Type B pancreatic cell (in vitro differentiated cells): ENCODE results near the gene IP6K1. TPM values are rescaled to one million over a fixed set of nuclear protein-coding genes. Genes with fewer than 3 reads are reported as not detected.
"Not testable (repeated sequence)": the region's sequence is repeated elsewhere in the genome, so short reads cannot be mapped to it uniquely, and the experiment has no call there.

Experiments
- DNase-seq: peaks from one replicate; pipeline ENCODE4 v3.0.0; 2021; ENCODE audit warnings: mixed read lengths; ENCODE audit not compliant: unreplicated experiment; ENCODE audit errors: extremely low spot score
- H3K27ac Mint-ChIP-seq: 2 replicates; pipeline ENCODE4 v1.8.0; 2021; ENCODE audit warnings: mild to moderate bottlenecking, mixed read lengths
- H3K27me3 Mint-ChIP-seq: 2 replicates; pipeline ENCODE4 v1.8.0; 2021; ENCODE audit warnings: mixed read lengths
- H3K36me3 Mint-ChIP-seq: 2 replicates; pipeline ENCODE4 v1.8.0; 2021; ENCODE audit warnings: mixed read lengths
- H3K4me1 Mint-ChIP-seq: one replicate; pipeline ENCODE4 v1.8.0; 2021; ENCODE audit warnings: mixed read lengths; ENCODE audit not compliant: unreplicated experiment
- H3K4me3 Mint-ChIP-seq: 2 replicates; pipeline ENCODE4 v1.8.0; 2021; ENCODE audit warnings: mild to moderate bottlenecking, mixed read lengths
- H3K9me3 Mint-ChIP-seq: 2 replicates; pipeline ENCODE4 v1.8.0; 2021; ENCODE audit warnings: mixed read lengths
- long read RNA-seq: library from polyadenylated mRNA; unstranded; transcript quantifications from one replicate; pipeline ENCODE4 v2.0.0, GENCODE V29; 2020
- total RNA-seq: library from RNA; stranded (reverse); gene quantifications from 2 replicates; pipeline ENCODE4 v1.2.1, GENCODE V29; 2021; ENCODE audit warnings: low replicate concordance
- TF ChIP-seq, protein P1 (sequence below): fragments of 200-600 bp; sonication (generic); conservative IDR thresholded peaks from 2 replicates; pipeline ENCODE4 v1.5.0; 2021; ENCODE audit warnings: antibody characterized with exemption, mild to moderate bottlenecking

Gene IP6K1
- total RNA-seq: 40.3 and 42.5 TPM in 2 replicates
- long read RNA-seq, full-length matches to known transcripts: 1 of 17 reads
- long read RNA-seq, partial matches to known transcripts: 0 of 17 reads
- long read RNA-seq, other reads (novel, unspliced or antisense): 16 of 17 reads

DNA sequence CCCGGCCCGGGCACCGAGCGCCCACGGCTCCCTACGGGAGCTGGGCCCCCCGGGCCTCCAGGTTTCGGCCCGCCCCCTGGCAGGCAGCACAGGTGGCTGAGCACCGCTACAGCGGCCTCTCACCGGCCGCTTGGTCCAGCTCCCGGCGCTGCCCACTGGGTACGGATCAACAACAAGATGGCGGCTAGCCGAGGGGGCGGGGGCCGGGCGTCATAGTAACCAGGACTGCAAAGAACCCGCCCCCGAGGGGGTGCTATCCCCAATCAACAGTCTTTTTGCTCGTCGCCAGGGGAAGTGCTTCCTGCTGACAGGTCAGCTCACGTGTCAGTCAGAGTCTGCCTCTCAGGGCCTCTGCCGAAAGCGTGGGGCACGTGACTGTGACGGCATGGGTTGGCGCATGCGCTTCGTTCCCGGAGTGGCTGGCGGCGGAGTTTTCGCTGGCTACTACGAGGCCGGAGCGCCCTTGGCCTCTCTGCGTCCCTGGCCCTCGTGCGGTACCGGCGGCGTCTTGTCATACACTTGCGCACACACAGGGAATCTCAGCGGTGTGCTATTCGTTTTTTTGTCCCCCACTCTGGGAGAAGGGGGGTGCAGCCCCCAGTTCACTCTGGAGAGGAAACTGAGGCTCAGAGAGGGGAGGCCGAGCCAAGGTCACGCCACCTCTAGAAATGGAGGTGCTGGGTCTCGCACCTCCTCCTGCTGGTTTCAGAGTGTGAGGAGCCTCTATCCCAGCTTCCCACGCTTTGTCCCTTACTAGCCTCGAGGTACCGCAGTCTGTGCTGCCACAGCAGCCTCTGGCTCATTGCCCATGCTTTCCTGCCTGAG, at the start of gene IP6K1:
TSS of gene IP6K1 (minus strand) at position 186 of the 825 bp plus-strand sequence. CDS start 38,502 bp downstream, outside the sequence.
- Mint-ChIP-seq H3K4me1 (peaks cover 14% of the 10 kb centered on the region), H3K9me3 (no peaks in the 10 kb centered on the region)

GRCh38 chr3:49831341-49831740, 45.0 kb upstream of the IP6K1 start:
- Mint-ChIP-seq H3K27ac (no peak overlapping the region), H3K27me3 (no peaks in the 10 kb centered on the region), H3K4me1 (no peaks in the 10 kb centered on the region), H3K9me3 (no peaks in the 10 kb centered on the region), H3K4me3 (no peak overlapping the region), H3K36me3 (peaks cover 5% of the 10 kb centered on the region)
- no peak for DNase-seq
- TF ChIP-seq, protein P1, sequence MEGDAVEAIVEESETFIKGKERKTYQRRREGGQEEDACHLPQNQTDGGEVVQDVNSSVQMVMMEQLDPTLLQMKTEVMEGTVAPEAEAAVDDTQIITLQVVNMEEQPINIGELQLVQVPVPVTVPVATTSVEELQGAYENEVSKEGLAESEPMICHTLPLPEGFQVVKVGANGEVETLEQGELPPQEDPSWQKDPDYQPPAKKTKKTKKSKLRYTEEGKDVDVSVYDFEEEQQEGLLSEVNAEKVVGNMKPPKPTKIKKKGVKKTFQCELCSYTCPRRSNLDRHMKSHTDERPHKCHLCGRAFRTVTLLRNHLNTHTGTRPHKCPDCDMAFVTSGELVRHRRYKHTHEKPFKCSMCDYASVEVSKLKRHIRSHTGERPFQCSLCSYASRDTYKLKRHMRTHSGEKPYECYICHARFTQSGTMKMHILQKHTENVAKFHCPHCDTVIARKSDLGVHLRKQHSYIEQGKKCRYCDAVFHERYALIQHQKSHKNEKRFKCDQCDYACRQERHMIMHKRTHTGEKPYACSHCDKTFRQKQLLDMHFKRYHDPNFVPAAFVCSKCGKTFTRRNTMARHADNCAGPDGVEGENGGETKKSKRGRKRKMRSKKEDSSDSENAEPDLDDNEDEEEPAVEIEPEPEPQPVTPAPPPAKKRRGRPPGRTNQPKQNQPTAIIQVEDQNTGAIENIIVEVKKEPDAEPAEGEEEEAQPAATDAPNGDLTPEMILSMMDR: no peak

More for the DNA sequence above, at the start of gene IP6K1:
- TF ChIP-seq, protein P1: peak; percentile 22
- peak within 1 kb of the TSS; percentile 95 for H3K27ac Mint-ChIP-seq
- DNase-seq: peak; percentile 100
- peak within 1 kb of the TSS; percentile 91 for H3K4me3 Mint-ChIP-seq
- H3K36me3 Mint-ChIP-seq: peaks cover 7% of the 10 kb centered on the region
- no peaks in the 10 kb centered on the region for H3K27me3 Mint-ChIP-seq

GRCh38 chr3:49826016-49826415, 39.7 kb upstream of the IP6K1 start:
- Mint-ChIP-seq H3K27ac (no peak overlapping the region), H3K4me1 (no peaks in the 10 kb centered on the region), H3K9me3 (no peaks in the 10 kb centered on the region), H3K4me3 (no peak overlapping the region), H3K36me3 (no peaks in the 10 kb centered on the region), H3K27me3 (no peaks in the 10 kb centered on the region)
- no peak for DNase-seq
- TF ChIP-seq, protein P1: no peak

GRCh38 chr3:49823131-49823530, 36.8 kb upstream of the IP6K1 start:
- H3K9me3 Mint-ChIP-seq, H3K27ac Mint-ChIP-seq, H3K4me1 Mint-ChIP-seq, H3K36me3 Mint-ChIP-seq, H3K27me3 Mint-ChIP-seq, DNase-seq, H3K4me3 Mint-ChIP-seq: not testable (repeated sequence)

- H3K4me1 Mint-ChIP-seq: peaks cover 8% of the 10 kb centered on the region
- H3K4me3 Mint-ChIP-seq: no peak within 1 kb of the TSS
- TF ChIP-seq, protein P1: no peak
- H3K36me3 Mint-ChIP-seq: no peaks in the 10 kb centered on the region
- H3K27me3 Mint-ChIP-seq: no peaks in the 10 kb centered on the region
- H3K27ac Mint-ChIP-seq: no peak within 1 kb of the TSS
- H3K9me3 Mint-ChIP-seq: no peaks in the 10 kb centered on the region
- DNase-seq: no peak
Measured at GRCh38 chr3:49813497-49814174, 27.3 kb upstream of the IP6K1 start, which contains the start of gene UBA7. TSS of gene UBA7 (minus strand) at chr3:49813953. CDS start at chr3:49813787, 166 bp downstream.
